GM12875 (cell line): ENCODE data around the gene GAMT.

Experiments
- H3K4me3 ChIP-seq: one replicate; pipeline ENCODE4 v1.5.1; 2011; ENCODE audit warnings: low read depth, low read length, control low read depth
- TF ChIP-seq, protein P1 (sequence below): IDR thresholded peaks from 2 replicates; pipeline ENCODE4 v1.5.1; 2011; ENCODE audit warnings: low read depth, mild to moderate bottlenecking, control low read depth, inconsistent platforms, low read length, moderate library complexity, borderline replicate concordance; ENCODE audit not compliant: insufficient read depth

The GAMT gene

GRCh38 chr19:1417681-1418495 is 16.5 kb upstream of the GAMT start:
- TF ChIP-seq, protein P1, sequence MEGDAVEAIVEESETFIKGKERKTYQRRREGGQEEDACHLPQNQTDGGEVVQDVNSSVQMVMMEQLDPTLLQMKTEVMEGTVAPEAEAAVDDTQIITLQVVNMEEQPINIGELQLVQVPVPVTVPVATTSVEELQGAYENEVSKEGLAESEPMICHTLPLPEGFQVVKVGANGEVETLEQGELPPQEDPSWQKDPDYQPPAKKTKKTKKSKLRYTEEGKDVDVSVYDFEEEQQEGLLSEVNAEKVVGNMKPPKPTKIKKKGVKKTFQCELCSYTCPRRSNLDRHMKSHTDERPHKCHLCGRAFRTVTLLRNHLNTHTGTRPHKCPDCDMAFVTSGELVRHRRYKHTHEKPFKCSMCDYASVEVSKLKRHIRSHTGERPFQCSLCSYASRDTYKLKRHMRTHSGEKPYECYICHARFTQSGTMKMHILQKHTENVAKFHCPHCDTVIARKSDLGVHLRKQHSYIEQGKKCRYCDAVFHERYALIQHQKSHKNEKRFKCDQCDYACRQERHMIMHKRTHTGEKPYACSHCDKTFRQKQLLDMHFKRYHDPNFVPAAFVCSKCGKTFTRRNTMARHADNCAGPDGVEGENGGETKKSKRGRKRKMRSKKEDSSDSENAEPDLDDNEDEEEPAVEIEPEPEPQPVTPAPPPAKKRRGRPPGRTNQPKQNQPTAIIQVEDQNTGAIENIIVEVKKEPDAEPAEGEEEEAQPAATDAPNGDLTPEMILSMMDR, result no peak
- H3K4me3 ChIP-seq, result no peak overlapping the region

DNA sequence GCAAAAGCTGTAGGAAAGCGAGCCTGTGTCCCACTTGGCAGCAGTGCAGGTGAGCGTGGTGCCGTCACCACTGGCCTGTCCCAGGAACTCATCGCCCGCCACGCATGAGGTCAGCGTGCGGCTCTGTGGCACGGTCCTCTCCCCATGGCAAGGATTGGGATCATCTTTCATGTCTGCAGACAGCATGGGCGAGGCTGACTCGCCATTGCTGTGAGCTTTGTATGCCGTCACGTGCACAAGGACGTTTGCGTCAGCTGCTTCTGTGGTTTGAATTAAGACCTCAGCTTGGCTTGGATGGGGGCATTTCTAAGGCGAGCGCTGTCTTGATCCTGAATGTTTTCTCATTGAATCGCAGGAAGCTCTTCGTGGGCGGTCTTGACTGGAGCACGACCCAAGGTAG is 15.8 kb upstream of the GAMT start:
- TF ChIP-seq, protein P1, result no peak
- no peak overlapping the region for H3K4me3 ChIP-seq

- H3K4me3 ChIP-seq, result no peak overlapping the region
- TF ChIP-seq, protein P1, result no peak
These were observed 14.9 kb upstream of the GAMT start for GRCh38 chr19:1416014-1416841.

DNA sequence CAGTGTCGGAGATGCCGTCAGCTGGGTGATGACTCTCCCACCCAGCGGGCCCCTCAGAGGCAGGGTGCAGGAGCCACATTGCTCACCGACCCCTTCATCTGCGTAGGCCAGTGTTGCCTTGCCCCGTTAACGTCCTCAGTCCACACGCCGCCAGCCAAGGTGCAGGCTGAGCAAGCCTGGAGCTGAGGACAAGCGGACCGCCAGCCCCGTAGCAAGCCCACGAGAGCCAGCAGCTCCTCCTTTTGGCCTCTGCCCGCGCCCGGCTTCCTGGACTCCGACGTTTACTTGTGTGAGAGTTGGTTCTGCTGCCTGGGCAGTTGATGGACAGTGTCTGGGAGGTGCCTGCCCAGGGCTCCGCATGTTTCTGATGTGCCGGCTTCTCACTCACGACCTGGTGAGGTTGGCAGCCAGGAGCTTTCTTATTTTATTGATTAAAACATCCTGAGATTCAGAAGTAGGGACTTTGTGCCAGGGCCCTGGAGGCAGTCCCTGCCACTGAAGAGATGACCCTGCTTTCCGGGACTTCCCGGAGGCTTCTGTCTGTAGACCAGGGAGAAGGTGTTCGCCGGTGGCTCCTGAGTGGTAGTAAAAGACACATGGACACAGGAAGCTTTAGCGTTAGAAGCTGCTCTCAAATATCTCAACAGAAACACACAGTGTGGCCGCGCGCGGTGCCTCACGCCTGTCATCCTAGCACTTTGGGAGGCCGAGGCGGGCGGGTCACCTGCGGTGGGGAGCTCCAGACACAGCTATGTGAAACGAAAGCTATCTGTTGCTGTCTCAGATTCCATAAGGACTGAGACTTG is 11.9 kb upstream of the GAMT start:
- no peak overlapping the region for H3K4me3 ChIP-seq
- TF ChIP-seq, protein P1, result no peak

DNA sequence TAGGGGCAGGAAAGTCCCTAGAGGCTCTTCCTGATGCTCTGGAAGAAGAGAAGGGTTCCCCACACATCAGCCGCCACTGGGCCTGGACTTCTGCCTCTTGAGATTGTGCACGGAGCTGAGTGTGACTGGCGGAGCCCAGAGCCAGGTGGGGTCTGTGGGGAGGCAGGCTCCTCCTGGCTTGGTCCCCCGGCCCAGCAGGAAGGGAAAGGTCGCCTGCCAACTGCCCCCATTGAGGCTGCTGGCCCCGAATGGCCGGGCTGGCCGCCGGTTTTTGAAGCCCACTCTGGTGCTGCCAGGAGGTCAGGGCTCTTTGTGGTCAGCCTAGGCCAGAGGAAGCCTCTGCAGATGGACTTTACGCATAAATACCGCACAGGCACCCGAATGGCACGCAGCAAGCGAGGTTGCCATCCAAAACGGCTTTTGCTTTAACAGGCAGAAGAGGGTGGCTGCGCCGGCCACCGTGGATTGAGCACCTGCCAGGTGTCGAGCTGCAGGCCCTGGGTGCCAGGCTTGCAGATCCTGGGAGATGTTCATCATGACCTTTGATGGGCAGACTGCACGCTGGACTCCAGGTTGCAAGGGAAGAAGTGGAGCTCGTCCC is 11.1 kb upstream of the GAMT start:
- TF ChIP-seq, protein P1, result no peak
- H3K4me3 ChIP-seq, result no peak overlapping the region

- TF ChIP-seq, protein P1, result no peak
- no peak overlapping the region for H3K4me3 ChIP-seq
These were observed 10.2 kb upstream of the GAMT start for GRCh38 chr19:1411255-1412191.
